BLaER1 (cell line): ENCODE measurements around the gene REEP2.
A peak's percentile ranks its signal among the peaks of the same experiment; 100 is the strongest.

Experiments
- H3K27ac ChIP-seq: shearing (Covaris generic); formaldehyde crosslinking; 2 replicates; pipeline ENCODE4 v1.8.1; 2022
- H3K27me3 ChIP-seq: shearing (Covaris generic); formaldehyde crosslinking; 2 replicates; pipeline ENCODE4 v1.8.1; 2022
- H3K36me3 ChIP-seq: shearing (Covaris generic); formaldehyde crosslinking; 2 replicates; pipeline ENCODE4 v1.8.1; 2022
- H3K4me1 ChIP-seq: shearing (Covaris generic); formaldehyde crosslinking; 2 replicates; pipeline ENCODE4 v1.8.1; 2022
- H3K4me2 ChIP-seq: shearing (Covaris generic); formaldehyde crosslinking; 2 replicates; pipeline ENCODE4 v1.8.1; 2022
- H3K4me3 ChIP-seq: shearing (Covaris generic); formaldehyde crosslinking; 2 replicates; pipeline ENCODE4 v1.8.1; 2022
- H3K9ac ChIP-seq: shearing (Covaris generic); formaldehyde crosslinking; 2 replicates; pipeline ENCODE4 v1.8.1; 2022
- H3K9me3 ChIP-seq: shearing (Covaris generic); formaldehyde crosslinking; 2 replicates; pipeline ENCODE4 v1.8.1; 2022
- H4K20me1 ChIP-seq: shearing (Covaris generic); formaldehyde crosslinking; 2 replicates; pipeline ENCODE4 v1.8.1; 2022
- Cebpa-rat ChIP-seq: shearing (Covaris generic); IDR thresholded peaks from 2 replicates; pipeline ENCODE4 v1.8.1; 2022

Gene REEP2

GRCh38 chr5:138458856-138459255 is 20.0 kb downstream of the REEP2 start:
- peak overlapping the region; percentile 41 for H3K9ac ChIP-seq

GRCh38 chr5:138459311-138459933 is 20.6 kb downstream of the REEP2 start:
- no peaks in the 10 kb centered on the region for H4K20me1 ChIP-seq
- TF ChIP-seq Cebpa-rat, result no peak
- peak overlapping the region; percentile 83 for H3K27ac ChIP-seq
- H3K4me3 ChIP-seq, result no peak overlapping the region
- H3K4me2 ChIP-seq, result peak overlapping the region; percentile 97
- peaks cover 65% of the 10 kb centered on the region for H3K4me1 ChIP-seq
- H3K36me3 ChIP-seq, result no peaks in the 10 kb centered on the region
- H3K9ac ChIP-seq, result peak overlapping the region; percentile 41
- no peaks in the 10 kb centered on the region for H3K27me3 ChIP-seq
- no peaks in the 10 kb centered on the region for H3K9me3 ChIP-seq

More at GRCh38 chr5:138458856-138459255, 20.0 kb downstream of the REEP2 start:
- Histone ChIP-seq H3K36me3 (no peaks in the 10 kb centered on the region), H3K9me3 (no peaks in the 10 kb centered on the region), H3K4me1 (peaks cover 65% of the 10 kb centered on the region), H3K27ac (peak overlapping the region; percentile 83), H3K4me3 (peak overlapping the region; percentile 45), H3K27me3 (no peaks in the 10 kb centered on the region), H4K20me1 (no peaks in the 10 kb centered on the region), H3K4me2 (peak overlapping the region; percentile 97)
- TF ChIP-seq Cebpa-rat, result no peak

GRCh38 chr5:138460032-138460693 is 21.3 kb downstream of the REEP2 start:
- no peak for TF ChIP-seq Cebpa-rat
- Histone ChIP-seq H3K4me3 (no peak overlapping the region), H3K36me3 (no peaks in the 10 kb centered on the region), H4K20me1 (no peaks in the 10 kb centered on the region), H3K9ac (peak overlapping the region; percentile 41; the same call in 1 of the 2 replicates), H3K27ac (peak overlapping the region; percentile 83), H3K27me3 (no peaks in the 10 kb centered on the region), H3K4me2 (peak overlapping the region; percentile 97), H3K4me1 (peaks cover 65% of the 10 kb centered on the region), H3K9me3 (no peaks in the 10 kb centered on the region)

- H3K9me3 ChIP-seq, result no peaks in the 10 kb centered on the region
These were observed 22.7 kb downstream of the REEP2 start for GRCh38 chr5:138461343-138462125.

GRCh38 chr5:138463419-138464007 is 24.7 kb downstream of the REEP2 start:
- peaks cover 21% of the 10 kb centered on the region for H3K27me3 ChIP-seq
- TF ChIP-seq Cebpa-rat, result no peak
- no peaks in the 10 kb centered on the region for H3K9me3 ChIP-seq
- peak overlapping the region; percentile 80 for H3K4me3 ChIP-seq
- peaks cover 31% of the 10 kb centered on the region for H4K20me1 ChIP-seq
- H3K36me3 ChIP-seq, result peaks cover 17% of the 10 kb centered on the region; the same call in 1 of the 2 replicates
- peak overlapping the region; percentile 98 for H3K4me2 ChIP-seq
- peak overlapping the region; percentile 96 for H3K27ac ChIP-seq
- H3K4me1 ChIP-seq, result peaks cover 64% of the 10 kb centered on the region
- peak overlapping the region; percentile 92 for H3K9ac ChIP-seq

More at GRCh38 chr5:138461343-138462125, 22.7 kb downstream of the REEP2 start:
- H3K4me3 ChIP-seq, result no peak overlapping the region
- H3K36me3 ChIP-seq, result no peaks in the 10 kb centered on the region; the same call in 1 of the 2 replicates
- no peak for TF ChIP-seq Cebpa-rat
- H3K27ac ChIP-seq, result peak overlapping the region; percentile 83; the same call in 1 of the 2 replicates
- H3K27me3 ChIP-seq, result peaks cover 12% of the 10 kb centered on the region
- no peak overlapping the region for H3K9ac ChIP-seq
- H4K20me1 ChIP-seq, result peaks cover 12% of the 10 kb centered on the region
- peaks cover 74% of the 10 kb centered on the region for H3K4me1 ChIP-seq
- peak overlapping the region; percentile 97; the same call in 1 of the 2 replicates for H3K4me2 ChIP-seq

- Histone ChIP-seq H3K27me3 (peaks cover 21% of the 10 kb centered on the region), H3K4me2 (peak overlapping the region; percentile 98), H3K4me3 (peak overlapping the region; percentile 80), H3K27ac (peak overlapping the region; percentile 96), H3K4me1 (peaks cover 60% of the 10 kb centered on the region), H4K20me1 (peaks cover 36% of the 10 kb centered on the region), H3K9me3 (no peaks in the 10 kb centered on the region), H3K36me3 (peaks cover 17% of the 10 kb centered on the region; the same call in 1 of the 2 replicates), H3K9ac (peak overlapping the region; percentile 92)
- no peak for TF ChIP-seq Cebpa-rat
These were observed 25.1 kb downstream of the REEP2 start for GRCh38 chr5:138464008-138464387.

- H3K9me3 ChIP-seq, result no peaks in the 10 kb centered on the region
- H3K36me3 ChIP-seq, result peaks cover 17% of the 10 kb centered on the region; the same call in 1 of the 2 replicates
- H3K4me3 ChIP-seq, result peak overlapping the region; percentile 80
- H3K27me3 ChIP-seq, result peaks cover 21% of the 10 kb centered on the region
- H3K4me2 ChIP-seq, result peak overlapping the region; percentile 98
- peaks cover 53% of the 10 kb centered on the region for H3K4me1 ChIP-seq
- peak overlapping the region; percentile 92 for H3K9ac ChIP-seq
- TF ChIP-seq Cebpa-rat, result no peak
- H3K27ac ChIP-seq, result peak overlapping the region; percentile 96
- peaks cover 37% of the 10 kb centered on the region for H4K20me1 ChIP-seq
These were observed 25.8 kb downstream of the REEP2 start for GRCh38 chr5:138464388-138465260.

GRCh38 chr5:138465261-138466124 is 26.6 kb downstream of the REEP2 start, which contains the start of gene EGR1:
TSS of gene EGR1 (plus strand) at chr5:138465479. CDS start at chr5:138465762, 283 bp downstream.
- Histone ChIP-seq H3K4me3 (peak within 1 kb of the TSS; percentile 80), H3K9ac (peak within 1 kb of the TSS; percentile 92), H3K27ac (peak within 1 kb of the TSS; percentile 96), H3K27me3 (peaks cover 21% of the 10 kb centered on the region), H4K20me1 (peaks cover 37% of the 10 kb centered on the region), H3K4me1 (peaks cover 45% of the 10 kb centered on the region), H3K4me2 (peak within 1 kb of the TSS; percentile 98), H3K9me3 (no peaks in the 10 kb centered on the region), H3K36me3 (peaks cover 17% of the 10 kb centered on the region; the same call in 1 of the 2 replicates)
- TF ChIP-seq Cebpa-rat, result no peak
